Epidermal melanocyte (primary cell): ENCODE data around the gene SCN3A.
A peak's percentile ranks its signal among the peaks of the same experiment; 100 is the strongest.

Experiments used
- DNase-seq: peaks from one replicate; pipeline ENCODE4 v3.0.0; 2011; ENCODE audit warnings: low spot score; ENCODE audit not compliant: insufficient read length

The SCN3A gene

GRCh38 chr2:165191096-165191728 is 12.6 kb downstream of the SCN3A start:
- no peak for DNase-seq

DNA sequence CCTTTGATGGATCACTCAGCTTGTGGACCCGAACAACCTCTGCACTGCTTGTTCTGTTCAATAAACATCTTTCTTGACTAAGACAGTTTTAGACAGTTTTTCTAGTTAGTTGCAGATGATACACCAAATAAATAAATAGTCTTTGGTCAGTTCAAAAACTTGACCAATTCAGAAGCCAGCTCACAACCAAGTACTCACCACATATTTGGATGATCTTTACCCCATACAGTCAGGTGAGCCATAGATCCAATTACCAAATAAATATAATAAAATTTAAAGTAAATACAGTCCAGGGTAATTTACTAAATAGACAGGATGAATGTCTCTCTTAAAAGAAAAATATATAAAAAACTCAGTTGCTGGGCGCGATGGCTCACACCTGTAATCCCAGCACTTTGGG is 18.2 kb downstream of the SCN3A start:
- no peak for DNase-seq

- no peak for DNase-seq
Measured at GRCh38 chr2:165182029-165182428, 21.8 kb downstream of the SCN3A start.

- no peak for DNase-seq
Measured at GRCh38 chr2:165176780-165177179, 27.1 kb downstream of the SCN3A start.

DNA sequence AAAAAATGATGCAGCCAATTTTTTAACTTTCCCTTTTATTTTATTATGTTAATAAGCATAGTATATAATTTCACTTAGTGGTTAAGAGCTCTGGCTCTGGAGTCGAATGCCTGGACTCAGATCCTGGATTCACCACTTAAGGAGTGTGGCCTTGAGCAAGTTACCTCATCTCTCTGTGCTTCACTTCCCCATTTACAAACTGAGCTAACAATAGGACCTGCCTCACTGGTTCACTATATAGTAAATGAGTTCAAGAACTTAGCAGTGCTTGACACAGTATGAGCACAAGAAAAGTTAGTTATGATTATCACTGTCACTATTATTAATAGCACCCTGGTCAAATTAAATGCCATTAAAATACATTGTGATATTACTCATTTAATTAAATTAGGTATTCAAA is 30.6 kb downstream of the SCN3A start:
- DNase-seq: no peak

GRCh38 chr2:165164201-165164600 is 39.6 kb downstream of the SCN3A start:
- no peak for DNase-seq

GRCh38 chr2:165163761-165164160 is 40.1 kb downstream of the SCN3A start:
- no peak for DNase-seq

GRCh38 chr2:165162466-165162865 is 41.4 kb downstream of the SCN3A start:
- DNase-seq: no peak

- DNase-seq: peak; percentile 20
Measured at GRCh38 chr2:165161510-165161909, 42.3 kb downstream of the SCN3A start.

DNA sequence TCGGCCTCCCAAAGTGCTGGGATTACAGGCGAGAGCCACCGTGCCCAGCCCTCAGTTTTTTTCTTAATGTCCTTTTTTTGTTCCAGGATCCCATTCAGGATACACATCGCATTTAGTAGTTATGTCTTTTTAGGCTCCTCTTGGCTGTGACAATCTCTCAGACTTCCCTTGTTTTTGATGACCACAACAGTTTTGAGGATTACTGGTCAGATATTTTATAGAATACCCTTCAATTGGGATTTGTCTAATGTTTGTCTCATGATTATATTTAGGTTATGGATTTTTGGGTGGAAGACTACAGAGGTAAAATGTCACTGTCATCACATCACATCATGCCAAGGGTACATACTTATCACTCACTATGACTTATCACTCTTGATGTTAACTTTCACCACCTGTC is 46.7 kb downstream of the SCN3A start:
- no peak for DNase-seq

- no peak for DNase-seq
Measured at GRCh38 chr2:165155152-165155551, 48.7 kb downstream of the SCN3A start.

GRCh38 chr2:165149439-165149838 is 54.4 kb downstream of the SCN3A start:
- no peak for DNase-seq

- no peak for DNase-seq
Measured at GRCh38 chr2:165147186-165148045, 56.4 kb downstream of the SCN3A start.

GRCh38 chr2:165144315-165144714 is 59.5 kb downstream of the SCN3A start:
- DNase-seq: no peak

DNA sequence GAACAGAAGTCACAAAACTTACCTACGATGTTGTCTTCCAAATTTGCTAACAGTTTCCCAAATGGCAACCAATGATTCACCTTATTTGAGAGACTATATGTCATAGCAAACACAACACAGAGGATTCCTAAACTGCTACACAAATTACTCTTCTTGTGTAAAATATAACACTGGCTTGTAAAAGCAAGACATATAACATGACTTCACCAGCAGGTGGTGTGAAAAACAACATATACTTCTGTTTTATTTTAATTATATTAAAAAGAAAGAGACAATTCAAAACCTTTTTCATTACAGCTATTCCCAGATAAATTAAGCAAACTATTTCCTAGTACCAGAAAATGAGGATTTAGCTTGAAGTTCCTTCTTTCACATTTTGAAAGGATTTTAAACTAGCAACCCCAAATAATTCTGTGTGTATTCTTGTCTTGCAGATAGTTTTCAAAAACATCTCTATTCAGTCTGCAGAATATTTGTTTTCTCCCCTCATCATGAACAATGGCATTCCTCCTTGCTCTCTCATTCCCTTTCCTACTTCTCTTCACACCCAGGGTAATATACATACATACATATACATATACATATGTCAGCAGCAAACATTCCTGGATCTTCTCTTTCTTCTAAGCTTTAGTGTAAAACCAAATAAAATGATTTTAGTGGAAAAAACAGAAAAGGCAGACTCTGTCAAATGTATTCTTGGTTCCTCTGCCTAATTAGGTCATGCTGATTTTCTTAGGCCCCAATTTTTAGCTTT is 62.1 kb downstream of the SCN3A start:
- DNase-seq: no peak

DNA sequence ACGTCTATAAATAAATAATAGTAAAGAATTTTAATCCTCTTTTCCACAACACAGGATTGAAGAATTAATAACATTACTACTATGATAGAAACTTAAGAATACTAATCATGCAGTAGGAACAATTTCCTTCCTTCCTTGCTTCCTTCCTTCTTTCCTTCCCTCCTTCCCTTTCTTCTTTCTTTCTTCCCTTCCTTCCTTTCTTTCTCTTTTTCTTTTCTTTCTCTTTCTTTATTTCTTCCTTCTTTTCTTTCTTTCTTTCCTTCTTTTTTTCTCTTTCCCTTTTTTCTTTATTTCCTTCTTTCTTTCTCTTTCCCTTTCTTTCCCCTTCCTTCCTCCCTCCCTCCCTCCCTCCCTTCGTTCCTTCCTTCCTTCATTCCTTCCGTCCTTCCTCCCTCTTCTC is 77.6 kb downstream of the SCN3A start:
- no peak for DNase-seq

DNA sequence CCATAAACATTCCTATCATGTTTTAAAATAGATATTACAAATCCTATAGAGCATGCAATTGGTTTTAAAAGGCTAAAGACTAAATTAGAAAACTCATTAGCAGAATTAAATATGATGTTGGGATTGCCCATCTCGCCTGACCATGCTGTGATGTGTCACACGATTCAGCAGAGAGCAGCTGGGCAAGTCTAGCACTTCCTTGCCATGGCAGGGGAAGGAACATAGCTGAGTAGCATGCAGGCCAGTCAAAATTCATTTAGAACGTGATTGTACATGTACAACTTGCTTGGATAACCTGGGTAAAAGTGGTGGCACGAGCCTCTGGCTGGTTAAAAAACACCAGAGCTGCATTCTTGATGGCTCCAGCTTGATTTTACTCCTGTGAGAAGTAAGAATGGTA is 81.3 kb downstream of the SCN3A start:
- DNase-seq: no peak

- DNase-seq: no peak
Measured at GRCh38 chr2:165120740-165121467, 82.9 kb downstream of the SCN3A start.

DNA sequence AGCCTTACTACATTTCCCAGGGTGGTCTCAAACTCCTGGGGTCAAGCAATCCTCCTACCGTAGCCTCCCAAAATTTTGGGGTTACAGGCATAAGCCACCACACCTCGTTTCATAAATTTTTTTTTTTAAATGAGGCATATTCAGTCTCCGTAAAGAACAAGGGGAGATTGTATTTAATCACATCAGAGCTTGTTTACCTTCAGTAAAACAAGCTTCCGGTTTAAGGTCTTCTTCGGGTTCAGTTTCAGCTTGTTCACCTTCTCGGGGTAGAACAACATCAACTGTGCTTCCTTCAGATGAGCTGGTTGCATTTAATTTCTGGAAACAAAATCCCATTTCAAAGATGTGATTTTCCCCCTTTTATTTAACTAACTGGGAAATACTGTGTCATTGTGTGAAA is 88.6 kb downstream of the SCN3A start:
- DNase-seq: no peak

DNA sequence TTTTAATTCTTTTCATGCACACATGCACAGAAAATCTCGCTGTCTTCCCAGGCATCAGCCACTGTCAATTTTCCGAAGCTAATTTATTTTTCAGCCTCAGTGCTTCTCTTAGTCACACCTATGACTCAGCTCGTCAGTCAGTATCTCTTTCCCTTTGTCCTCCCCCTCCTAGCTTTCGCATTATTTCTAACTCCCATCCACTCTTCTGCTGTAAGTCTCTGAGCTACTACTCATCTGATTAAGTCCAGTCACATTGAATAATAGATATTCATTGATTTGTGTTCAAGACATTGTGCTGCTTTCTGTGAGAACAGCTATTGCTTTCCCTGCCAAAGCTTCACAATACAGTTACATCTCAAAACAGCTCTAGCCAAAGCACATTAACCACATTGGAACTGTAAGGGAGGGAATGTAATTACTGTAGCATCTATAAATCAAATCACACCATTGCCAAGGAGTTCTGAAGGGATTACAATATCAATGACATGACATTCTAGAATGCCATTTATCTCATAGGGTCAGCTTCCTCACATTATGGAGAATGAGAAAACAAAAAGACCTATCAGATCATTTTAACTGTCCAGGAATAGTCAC is 89.4 kb downstream of the SCN3A start:
- no peak for DNase-seq

- DNase-seq: no peak
Measured at GRCh38 chr2:165113414-165113813, 90.4 kb downstream of the SCN3A start.
